ENCODE measurements around the gene HEG1.

DNA sequence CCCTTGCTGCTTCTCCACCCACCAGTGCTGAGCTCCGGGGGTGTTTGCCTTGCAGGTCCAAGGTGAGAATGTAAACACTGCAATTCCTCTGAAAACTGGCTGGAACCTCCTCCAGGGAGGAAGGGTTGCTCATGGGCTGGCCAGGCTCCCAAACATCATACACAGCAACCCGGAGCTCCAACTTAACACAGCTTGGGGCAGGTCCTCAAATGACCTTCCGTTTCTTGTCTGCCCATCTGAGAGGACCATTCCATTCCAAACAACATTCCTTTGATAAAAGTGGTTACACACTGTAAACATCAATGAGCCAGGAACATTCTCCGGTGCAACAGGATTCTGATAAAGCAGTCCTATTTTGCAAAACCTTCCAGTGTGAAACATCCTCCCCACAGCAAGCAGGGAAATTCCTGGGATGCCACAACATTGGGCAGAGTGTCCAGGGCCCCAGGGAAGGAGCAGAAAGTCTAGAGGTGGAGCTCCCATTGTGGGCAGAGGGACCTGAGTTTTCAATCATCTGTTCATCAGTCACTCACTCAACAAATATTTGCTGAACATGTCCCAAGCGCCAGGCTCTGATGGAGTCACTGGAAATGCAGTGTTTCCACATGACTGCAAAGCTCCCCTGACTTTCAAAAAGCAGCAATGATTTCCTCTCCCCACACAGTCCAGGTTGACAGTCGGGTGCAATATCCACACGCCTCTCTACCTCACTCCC, 7.3 kb upstream of the HEG1 start:
- TF ChIP-seq POLR2AphosphoS5 (IDR thresholded peaks at IDR 0.05) = no peak
- TF ChIP-seq EP300 (IDR thresholded peaks at IDR 0.05) = no peak
- no peak for TF ChIP-seq POLR2A (IDR thresholded peaks at IDR 0.05)
- no peak for TF ChIP-seq CTCF (IDR thresholded peaks at IDR 0.05)

All from sigmoid colon (tissue), 4 donors.